RPMI8226 (cell line): ENCODE measurements around the gene GCA.

Experiments
- DNase-seq: peaks from one replicate; pipeline ENCODE4 v3.0.0-alpha.2; 2015

The GCA gene, protein sequence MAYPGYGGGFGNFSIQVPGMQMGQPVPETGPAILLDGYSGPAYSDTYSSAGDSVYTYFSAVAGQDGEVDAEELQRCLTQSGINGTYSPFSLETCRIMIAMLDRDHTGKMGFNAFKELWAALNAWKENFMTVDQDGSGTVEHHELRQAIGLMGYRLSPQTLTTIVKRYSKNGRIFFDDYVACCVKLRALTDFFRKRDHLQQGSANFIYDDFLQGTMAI

DNA sequence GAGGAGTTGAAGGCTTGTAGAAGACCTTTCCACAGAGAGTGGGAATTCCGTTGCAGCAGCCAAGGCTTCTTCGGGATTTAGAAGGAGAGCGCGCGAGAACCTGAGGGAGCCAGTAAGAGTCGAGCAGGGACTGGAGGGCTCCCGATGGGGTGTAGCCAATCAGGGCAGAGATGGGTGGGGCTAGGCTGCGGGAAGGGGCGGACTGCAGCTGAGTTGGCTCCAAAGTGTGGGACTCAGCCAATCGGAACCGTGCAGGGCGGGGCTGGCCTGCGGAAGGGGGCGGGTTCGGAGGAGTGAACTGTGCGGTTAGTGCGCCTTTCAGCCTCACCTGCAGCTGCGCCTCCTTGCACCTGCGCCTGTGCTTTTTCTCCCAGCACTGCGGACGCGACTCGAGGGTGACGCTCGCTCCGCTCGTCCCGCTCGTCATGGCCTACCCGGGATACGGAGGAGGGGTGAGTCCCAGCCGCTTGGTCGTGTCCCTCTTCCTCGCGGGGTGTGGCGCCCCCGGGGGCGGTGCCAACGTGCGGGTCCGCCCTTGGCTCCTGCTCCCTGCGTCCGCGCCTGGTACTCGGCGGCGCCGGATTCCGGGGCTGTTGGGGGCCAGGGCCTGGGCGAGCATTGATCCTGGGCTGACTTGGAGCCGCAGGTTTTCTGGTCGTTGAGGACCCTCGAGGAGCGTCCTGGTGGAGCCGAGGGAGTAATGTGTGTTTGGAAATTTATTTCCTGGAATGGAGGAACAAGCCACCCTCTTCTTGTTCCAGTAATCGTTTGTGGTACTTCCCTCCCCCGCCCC lies at the start of gene GCA:
Gene GCA (plus strand): TSS at position 309 of the 793 bp plus-strand sequence. CDS start 117 bp downstream, at position 426.
- peak; percentile 97 for DNase-seq

DNA sequence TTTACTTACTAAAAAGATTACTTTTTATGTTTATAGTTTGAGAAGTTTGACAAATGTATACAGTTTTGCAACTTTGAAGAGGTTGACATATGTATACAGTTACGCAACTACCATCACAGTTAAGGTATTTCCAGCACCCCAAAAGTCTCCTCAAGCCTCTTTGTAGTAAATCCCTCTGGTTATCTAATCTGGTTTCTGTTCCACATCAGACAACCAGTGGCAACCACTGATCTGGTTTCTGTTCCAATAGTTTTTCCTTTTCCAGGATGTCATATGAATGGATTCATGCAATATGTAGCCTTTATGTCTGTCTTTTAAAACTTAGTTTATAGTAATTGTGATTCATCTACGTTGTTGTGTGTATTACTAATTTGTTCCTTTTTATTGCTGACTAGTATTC lies 48.9 kb upstream of the GCA start:
- no peak for DNase-seq

DNA sequence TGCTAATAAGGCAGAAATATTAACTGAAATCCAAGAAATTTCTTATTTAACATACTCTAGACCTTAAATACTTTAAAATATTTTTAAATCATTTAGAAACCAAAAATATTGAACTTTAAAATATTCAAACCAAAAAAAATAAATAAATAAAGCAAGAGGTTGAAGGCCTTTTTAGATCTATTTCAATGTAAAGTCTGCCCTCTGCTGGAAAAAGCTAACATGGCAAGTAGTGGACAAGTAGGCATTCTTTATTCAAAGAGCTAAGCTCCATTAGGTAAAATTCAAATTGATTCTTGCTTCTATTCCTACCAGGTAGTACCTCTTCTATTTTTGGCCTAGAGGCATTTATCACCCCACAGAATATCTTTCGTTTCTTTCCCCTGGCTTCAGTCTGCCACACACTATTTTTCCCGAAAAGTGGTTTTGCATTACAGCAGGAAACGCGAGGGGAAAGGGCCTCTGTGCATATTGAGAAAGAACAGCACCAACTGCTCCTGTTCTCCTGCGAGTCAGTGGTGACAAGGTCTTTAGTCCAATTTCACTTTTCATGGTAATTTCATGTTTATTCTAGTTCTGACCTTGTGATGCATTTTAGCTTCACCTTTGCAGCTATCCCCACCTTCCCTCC lies 45.9 kb upstream of the GCA start:
- peak; percentile 80 for DNase-seq

DNA sequence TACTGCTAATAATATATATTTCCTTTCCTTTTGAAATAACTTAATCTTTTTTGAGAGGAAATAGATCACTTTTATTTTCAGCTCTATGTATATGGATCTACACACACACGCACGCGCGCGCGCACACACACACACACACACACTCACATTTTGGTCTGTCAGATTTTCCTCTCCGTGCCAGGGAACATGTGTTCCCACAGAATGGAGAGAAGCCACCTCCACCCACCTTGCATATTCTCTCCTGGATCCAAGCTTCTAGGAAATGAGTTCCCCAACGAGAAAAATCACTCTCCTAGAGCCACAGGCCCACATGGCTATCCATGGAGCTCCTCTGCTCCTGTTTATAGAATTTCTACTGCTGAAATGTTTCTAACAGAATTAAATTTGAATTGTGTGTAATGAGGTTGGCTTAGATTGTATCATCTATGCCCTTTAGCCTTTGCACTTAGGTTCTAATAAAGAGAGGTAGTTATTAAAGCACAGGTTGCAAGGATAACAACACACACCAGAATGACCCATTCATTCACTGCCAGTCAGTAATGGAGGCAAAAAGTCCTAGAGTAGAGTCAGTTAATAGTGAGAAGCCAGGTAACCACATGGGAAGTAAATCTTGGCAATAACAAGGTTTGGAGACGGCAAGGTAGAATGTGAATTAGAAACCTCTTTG lies 45.1 kb upstream of the GCA start:
- DNase-seq = no peak

DNA sequence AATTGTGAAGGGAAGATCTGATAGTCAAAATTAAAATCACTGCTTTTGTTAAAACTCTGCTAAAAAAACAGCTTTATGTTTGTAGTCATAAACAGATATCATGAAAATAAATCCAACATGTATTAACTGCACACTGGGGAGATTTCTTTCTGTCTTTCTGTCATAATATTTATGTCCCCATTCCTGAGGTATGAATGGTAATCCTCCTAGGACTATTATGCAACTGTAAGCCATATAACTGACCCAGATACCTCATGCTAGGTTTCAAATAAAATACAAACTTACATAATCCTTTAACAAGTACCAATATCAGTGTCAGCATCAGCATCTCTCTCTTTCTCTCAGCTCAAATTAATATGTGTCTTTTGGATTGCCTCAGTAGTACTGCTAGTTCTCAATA lies 43.7 kb upstream of the GCA start:
- DNase-seq = no peak

DNA sequence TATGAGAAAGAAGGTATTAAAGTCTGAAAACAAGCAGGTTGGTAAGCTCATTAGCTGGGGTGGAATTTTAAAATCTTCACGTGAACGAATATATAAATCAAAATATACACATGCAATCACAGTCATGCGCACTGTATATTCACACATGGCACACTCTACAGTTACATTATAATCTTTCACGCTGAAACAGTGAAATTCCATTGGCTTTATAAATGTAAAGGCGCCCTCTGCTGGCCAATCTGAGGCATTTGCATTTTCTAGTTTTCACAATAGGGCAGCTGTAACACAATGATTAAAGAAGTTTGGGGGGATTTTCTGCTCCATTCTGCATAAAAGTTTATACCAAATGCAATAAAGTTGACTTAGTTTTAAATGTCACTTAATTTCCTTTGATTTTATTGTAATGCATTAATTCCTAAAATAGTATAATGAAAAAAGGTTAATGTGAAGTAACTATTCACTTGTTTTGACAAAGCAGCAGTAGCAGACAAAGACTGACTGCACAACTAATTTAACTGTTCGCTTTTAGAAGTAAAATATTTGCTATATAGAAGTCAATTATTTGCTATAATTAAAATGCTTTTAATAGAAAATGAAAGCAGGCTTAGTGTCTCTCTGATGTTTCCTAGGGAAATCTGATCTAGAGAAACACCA lies 42.7 kb upstream of the GCA start:
- DNase-seq = peak; percentile 66

DNA sequence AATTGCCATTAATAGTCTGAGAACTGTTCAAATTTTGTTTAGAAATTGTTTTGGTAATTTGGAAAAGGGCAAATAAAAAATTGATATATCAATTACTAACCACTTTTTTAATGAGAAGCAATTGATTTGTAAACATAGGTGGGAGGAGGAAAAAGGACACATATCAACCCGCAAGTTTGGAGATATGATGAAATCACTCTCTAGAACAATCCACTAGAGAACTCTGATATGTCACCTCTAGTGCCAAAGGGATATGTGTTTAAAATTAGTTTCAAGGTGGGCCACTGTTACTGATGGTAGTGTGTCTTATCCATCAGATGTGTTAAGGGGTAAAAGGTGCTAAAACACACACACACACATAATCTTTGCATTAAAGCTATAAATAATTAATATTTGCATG lies 42.1 kb upstream of the GCA start:
- no peak for DNase-seq

DNA sequence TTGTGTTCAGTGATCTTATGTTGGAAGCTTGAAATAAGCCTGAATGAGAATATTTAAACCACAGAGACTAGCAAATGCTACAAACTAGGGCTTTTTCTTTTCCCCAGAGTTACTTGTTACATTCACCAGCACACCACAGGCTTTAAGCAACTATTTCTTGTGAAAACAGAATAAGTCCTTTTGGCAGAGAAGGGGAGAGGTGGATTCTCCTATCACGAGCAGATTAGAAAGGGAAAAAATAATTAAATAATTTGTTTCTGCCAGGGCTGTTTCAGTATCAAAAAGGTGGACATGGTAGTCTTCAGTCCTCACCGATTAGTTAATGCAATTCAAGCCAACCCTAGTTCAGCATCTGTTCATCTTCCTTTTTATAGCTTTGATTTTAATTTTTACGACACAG lies 38.0 kb upstream of the GCA start:
- no peak for DNase-seq

DNA sequence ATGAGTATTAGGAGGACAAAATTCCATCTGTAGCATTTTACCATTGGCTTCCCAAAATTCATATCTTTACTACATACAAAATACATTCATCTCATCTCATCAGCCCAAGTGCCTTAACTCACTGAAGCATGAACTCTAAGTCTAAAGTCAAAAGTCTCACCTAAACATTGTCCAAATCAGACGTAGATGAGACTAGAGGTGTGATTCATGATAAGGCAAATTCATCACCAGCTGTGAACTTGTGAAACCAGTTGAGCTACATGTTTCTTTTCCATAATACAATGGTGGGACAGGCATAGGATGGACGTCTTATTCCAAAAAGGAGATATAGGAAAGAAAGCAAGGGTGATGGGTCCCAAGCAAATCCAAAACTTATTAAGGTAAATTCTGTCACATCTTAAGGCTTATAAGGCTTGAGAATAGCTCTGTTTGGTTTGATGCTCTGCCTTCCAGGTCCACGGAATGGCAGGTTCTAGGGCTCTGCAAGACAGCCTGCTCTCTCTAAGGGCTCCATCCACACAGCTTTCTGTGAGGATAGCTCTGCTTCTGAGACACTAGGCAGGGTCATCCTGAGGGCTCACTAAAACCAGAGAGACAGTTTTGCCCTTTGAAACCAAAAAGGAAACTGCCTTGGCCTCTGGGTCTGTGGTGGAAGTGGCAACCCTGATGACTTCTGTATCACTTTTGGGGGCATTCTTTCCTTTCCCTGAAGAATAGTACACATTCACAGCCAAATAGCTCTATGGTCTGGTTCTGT lies 35.0 kb upstream of the GCA start:
- no peak for DNase-seq

DNA sequence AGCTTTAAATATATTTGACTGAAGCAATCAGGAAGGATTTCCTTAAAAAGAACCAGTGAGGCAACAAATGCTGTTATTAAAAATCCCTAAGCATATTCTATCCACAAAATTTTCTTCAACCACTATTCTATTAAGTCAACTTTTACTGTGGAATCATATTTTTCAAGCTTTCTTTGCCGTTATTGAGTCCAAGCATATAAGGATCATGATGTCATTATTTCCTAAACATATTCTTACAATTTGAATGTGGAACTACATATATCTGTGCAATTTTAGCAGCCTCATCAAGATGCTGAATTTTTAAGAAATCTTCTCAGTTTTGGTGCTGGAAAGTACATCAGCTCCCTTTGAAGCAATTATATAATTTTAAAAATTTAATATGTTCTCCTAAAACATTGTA lies 31.1 kb upstream of the GCA start:
- DNase-seq = no peak

DNA sequence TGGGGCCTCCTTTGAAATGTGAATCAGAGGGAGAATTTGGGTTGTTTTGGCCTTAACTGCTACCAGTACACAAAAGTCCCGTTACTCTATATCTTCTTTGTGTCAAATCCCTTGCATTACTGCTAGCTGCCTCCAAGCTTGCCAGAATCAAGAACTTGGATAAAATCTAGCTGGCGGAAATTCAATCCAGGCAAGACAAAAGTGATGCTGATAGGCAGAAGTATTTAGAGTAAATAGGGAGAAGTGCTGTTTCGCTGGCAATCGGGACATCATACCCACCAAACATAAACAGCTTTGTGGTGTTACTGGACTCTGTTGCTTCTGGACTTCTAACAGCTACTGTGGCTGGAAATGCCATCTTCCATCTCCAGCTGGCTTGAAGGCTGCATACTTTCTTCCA lies 28.0 kb upstream of the GCA start:
- no peak for DNase-seq

DNA sequence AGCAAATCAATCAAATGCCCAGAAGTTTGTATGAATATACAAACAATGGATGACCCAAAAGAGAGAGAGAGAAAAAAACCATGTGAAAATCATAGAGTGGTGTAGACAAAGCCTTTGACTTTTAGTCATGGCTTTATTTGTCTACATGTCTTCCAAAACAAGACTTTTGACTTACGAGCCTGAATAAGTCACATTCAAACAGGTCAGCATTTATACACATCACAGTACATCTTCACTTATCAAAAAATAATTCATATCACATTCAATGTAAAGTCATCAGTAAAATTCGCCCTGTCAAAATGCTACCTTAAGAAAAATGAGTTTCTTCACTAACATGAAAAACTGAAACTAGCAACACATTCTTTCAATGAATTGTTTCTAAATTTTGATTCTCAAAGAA lies 27.3 kb upstream of the GCA start:
- DNase-seq = no peak

DNA sequence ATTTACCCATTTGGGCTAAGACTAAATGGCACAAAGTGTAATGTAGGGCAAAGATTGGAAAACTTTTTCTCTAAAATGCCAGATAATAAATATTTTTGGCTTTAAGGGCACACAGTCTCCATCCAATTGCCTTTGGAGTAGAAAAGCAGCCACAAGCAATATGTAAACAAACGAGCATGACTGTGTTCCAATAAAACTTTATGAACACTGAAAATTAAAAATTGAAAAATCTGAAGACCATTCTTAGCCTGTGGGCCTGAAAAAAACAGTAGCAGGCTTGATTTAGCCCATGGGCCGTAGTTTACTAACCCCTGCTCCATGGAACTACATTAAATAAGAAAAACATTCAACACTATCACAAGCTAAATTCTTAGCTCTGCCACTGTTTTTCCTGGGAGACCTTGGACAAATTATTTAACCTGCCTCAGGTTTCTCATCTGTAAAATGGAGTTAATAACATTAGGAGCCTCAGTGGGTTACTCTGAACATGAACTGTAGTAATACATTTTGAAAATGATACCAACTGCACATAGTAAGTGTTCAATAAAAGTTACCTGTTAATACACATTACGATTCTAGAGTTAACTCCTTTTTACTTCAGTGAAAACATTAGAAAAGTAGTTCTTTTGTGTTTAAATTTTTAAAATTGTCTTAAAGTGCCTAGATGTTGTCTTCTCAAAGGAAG lies 26.7 kb upstream of the GCA start:
- DNase-seq = no peak

DNA sequence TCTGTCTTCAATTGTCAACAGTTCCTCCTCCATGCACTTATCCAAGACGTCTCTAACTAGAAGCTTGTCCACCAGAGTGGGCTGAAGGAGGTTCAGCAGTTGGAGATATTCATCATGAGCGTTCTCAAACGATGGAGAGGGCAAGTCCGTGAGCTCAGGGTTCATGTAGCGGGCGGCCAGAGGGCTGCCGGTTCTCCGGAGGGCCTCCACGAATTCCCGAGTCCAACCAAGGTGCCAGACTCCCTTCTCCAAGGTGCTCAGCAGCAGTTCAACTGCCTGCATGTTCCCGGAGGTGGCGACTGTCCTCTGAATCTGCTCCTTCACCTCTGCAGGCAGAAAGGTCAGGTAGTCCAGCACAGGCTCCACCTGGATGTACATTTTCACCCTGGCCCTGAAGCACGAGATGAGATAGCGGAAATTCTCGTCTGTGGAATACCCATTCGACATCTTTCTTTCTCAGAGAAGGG lies 26.0 kb upstream of the GCA start:
- peak; percentile 50 for DNase-seq

DNA sequence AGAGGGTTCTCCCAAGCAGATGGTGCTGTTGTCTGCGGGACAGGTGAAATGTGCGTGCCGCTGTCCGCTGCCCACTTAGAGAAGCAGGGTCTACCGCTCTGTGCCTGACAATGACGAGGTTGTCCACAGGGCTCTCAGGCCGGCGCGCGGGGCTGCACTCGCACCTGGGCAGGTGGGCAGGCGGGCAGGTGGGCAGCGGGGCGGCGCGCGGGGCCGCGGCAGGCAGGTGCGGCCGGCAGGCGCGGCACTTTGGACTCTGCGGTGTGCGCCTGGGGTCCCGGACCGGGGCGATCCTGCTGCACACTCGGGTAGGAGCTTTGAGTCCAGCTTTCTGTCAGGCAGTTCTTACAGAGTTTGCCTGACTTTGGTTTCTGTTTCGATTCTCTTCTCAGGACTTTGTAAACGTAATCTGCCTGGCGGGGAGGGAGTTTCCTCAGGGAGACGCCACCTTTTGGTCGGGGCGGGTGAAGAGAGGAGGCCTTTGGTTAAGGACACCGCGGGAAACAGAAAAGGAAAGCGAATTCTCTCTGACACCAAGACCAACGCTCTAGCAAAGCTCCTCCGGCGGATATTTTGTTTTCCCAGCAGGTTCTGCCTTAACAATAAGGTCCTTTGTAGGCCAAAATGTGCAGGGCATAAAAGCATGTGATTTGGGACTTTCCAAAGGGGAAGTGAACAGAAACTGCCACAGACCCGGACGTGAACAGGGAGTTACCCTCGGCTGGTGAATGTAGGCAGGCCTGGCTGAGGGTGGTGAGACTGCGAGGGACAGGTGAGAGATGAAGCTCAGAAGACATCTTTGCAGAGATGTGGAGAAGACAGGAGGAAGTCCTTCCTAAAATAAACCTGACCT lies 25.4 kb upstream of the GCA start, which contains the start of gene IFIH1:
Gene IFIH1 (minus strand): TSS at position 357 of the 853 bp plus-strand sequence. CDS start 377 bp downstream, outside the sequence.
- peak; percentile 93 for DNase-seq

DNA sequence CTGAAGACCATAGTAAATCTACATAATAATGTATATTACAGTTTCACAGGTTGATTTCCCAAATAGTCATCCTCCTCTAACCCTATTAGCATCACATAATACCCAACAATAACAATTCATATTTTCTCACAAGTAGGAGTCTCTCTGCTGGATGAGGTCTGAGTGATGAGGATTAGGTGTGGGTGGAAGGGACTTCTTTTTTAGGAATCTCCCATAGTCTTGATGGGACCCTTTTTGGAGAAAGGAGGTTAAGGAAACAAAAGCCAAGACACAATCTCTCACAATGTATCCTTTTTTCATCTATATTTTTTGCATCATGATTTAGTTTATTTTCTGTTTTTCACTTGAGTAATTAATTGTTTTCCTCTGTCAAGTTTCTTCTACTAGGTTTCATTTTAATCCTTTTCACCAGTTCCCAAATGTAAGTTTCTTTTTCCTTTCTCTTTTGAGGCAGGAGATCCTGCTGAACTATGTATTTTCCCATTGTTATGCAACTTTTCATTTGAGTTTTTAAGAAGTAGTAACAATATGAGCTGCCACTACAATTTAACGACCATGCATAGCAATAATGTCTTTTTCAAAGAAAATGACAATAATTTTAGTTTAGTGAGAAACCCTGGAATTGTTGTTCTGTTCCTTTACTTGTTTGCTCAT lies 22.9 kb upstream of the GCA start:
- DNase-seq = no peak

DNA sequence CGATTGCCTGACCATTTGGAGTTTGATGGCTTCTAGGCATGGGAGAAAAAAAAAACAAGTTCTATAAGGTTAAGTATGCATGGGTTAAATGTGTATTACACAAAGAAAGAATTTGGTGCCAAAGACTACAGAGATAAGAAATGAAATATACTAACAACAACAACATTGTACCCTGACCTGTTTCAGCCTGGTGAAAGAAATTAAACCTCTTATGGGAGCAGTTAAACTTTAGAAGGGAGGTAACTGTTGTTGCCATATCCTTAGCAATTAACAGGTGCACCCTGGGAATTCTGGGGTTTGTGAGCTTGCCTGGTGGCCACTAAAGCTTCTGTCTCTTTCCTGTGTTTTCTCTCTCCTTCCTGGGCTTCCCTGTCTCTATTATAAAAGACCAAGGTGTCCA lies 19.0 kb upstream of the GCA start:
- no peak for DNase-seq

DNA sequence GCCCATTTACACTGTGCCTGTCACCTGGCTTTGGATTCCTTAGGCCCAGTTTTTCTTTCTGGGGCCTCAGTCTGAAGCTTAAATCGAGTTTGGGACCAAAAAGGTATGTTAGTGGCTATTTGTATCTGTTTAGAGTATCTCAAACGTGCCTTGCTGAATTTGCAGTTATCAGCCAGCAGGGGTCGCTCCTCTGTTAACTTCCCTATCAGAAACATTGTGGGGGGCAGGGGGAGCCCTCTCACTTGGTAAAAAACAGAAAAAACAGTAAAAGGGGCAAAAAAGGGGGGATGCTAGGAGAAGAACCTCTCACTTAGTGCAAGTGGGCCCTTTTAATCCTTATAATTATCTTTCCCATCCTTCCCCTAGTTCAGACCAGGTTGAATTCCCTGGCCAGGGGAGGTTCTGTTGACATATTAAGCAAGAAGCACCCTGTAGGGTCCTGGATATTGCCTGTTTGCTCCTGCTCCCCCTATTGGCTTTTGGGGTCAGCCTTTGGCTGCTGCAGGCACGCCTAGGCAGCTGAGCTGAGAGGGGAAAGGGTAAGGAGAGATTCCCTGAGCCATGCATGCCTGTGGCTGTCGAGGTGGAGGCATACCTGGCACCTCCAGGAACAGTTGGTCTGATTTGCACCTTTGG lies 16.7 kb upstream of the GCA start:
- no peak for DNase-seq

DNA sequence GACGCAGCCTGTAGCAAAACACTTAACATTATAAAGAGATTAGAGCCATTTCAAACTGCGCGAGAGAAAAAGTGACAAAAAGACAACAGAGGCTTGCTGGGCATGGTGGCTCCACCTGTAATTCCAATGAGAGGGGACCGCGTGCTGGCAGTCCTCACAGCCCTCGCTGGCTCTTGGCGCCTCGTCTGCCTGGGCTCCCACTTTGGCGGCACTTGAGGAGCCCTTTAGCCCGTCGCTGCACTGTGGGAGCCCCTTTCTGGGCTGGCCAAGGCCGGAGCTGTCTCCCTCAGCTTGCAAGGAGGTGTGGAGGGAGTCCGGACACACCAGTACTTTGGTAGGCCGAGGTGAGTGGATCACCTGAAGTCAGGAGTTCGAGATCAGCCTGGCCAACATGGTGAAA lies 16.1 kb upstream of the GCA start:
- no peak for DNase-seq
